GM18498 (cell line): ENCODE results near the gene SLC22A12.

Experiments used
- ATAC-seq: cut with Tn5 transposase; IDR thresholded peaks from one replicate; pipeline ENCODE4 v1.9.1; 2021; ENCODE audit warnings: mild to moderate bottlenecking, moderate library complexity; ENCODE audit not compliant: unreplicated experiment

The SLC22A12 gene

GRCh38 chr11:64562723-64563351 lies 28.2 kb upstream of the SLC22A12 start:
- no peak for ATAC-seq

- ATAC-seq = no peak
These were observed 27.1 kb upstream of the SLC22A12 start for GRCh38 chr11:64563966-64564365.

GRCh38 chr11:64564419-64564818 lies 26.6 kb upstream of the SLC22A12 start:
- ATAC-seq = no peak

- no peak for ATAC-seq
These were observed 25.8 kb upstream of the SLC22A12 start for GRCh38 chr11:64564947-64565889.

GRCh38 chr11:64566042-64566914 lies 24.7 kb upstream of the SLC22A12 start:
- no peak for ATAC-seq

- ATAC-seq = no peak
These were observed 23.8 kb upstream of the SLC22A12 start for GRCh38 chr11:64566915-64567891.

- ATAC-seq = no peak
These were observed 22.9 kb upstream of the SLC22A12 start for GRCh38 chr11:64568041-64568571.

- no peak for ATAC-seq
These were observed 22.4 kb upstream of the SLC22A12 start for GRCh38 chr11:64568584-64569140.

- no peak for ATAC-seq
These were observed 21.6 kb upstream of the SLC22A12 start for GRCh38 chr11:64569300-64569970.

GRCh38 chr11:64570341-64570740 lies 20.7 kb upstream of the SLC22A12 start:
- no peak for ATAC-seq

- ATAC-seq = no peak
These were observed 20.0 kb upstream of the SLC22A12 start for GRCh38 chr11:64571050-64571409.

GRCh38 chr11:64571410-64572091 lies 19.5 kb upstream of the SLC22A12 start:
- ATAC-seq = no peak

GRCh38 chr11:64572143-64572542 lies 18.9 kb upstream of the SLC22A12 start:
- no peak for ATAC-seq

- no peak for ATAC-seq
These were observed 13.8 kb upstream of the SLC22A12 start for GRCh38 chr11:64577202-64577601.

GRCh38 chr11:64580412-64580811 lies 10.6 kb upstream of the SLC22A12 start:
- no peak for ATAC-seq

- no peak for ATAC-seq
These were observed 9.9 kb upstream of the SLC22A12 start for GRCh38 chr11:64581057-64581523.

- ATAC-seq = no peak
These were observed 8.1 kb upstream of the SLC22A12 start for GRCh38 chr11:64582885-64583284.
